Fibroblast of lung (primary cell): Measurements from ENCODE around the gene FAM118A. TPM values are rescaled to one million over a fixed set of nuclear protein-coding genes. Genes with fewer than 3 reads are reported as not detected.

Source experiments
- DNase-seq, 2 donors: peaks; one replicate each; pipeline versions ENCODE4 v3.0.0 to v3.0.0-alpha.2; 2010; ENCODE audit warnings: low read depth in 2 of 2
- H2AFZ ChIP-seq: 2 replicates; pipeline ENCODE4 v1.5.1; 2012; ENCODE audit warnings: low read length, control low read depth, inconsistent platforms
- H3K27ac ChIP-seq: 2 replicates; pipeline ENCODE4 v1.5.1; 2011; ENCODE audit warnings: low read length, control low read depth; ENCODE audit not compliant: insufficient read depth
- H3K27me3 ChIP-seq: 2 replicates; pipeline ENCODE4 v1.5.1; 2011; ENCODE audit warnings: mild to moderate bottlenecking, low read length; ENCODE audit not compliant: control insufficient read depth, insufficient read depth
- H3K36me3 ChIP-seq: 2 replicates; pipeline ENCODE4 v1.5.1; 2011; ENCODE audit warnings: low read length; ENCODE audit not compliant: control insufficient read depth, insufficient read depth
- H3K4me1 ChIP-seq: 2 replicates; pipeline ENCODE4 v1.5.1; 2011; ENCODE audit warnings: low read length; ENCODE audit not compliant: control insufficient read depth, insufficient read depth; ENCODE audit errors: extremely low read depth
- H3K4me2 ChIP-seq: 2 replicates; pipeline ENCODE4 v1.5.1; 2011; ENCODE audit warnings: low read length, control low read depth; ENCODE audit not compliant: insufficient read depth; ENCODE audit errors: extremely low read depth
- H3K4me3 ChIP-seq, 4 experiments: fragments of 200-600 bp in 1 of 4; sonication (generic) in 1 of 4; replicated peaks in 1 of 4; 2 replicates each; pipeline ENCODE4 v1.5.1; 2011 to 2016; ENCODE audit warnings: low read length in 4 of 4, low read depth in 3 of 4, mild to moderate bottlenecking in 3 of 4, control low read depth in 2 of 4, inconsistent platforms in 1 of 4, mixed read lengths in 1 of 4; ENCODE audit not compliant: insufficient read depth in 1 of 4; ENCODE audit errors: control extremely low read depth in 1 of 4
- H3K79me2 ChIP-seq: 2 replicates; pipeline ENCODE4 v1.5.1; 2012; ENCODE audit warnings: mild to moderate bottlenecking, low read length, inconsistent platforms; ENCODE audit not compliant: control insufficient read depth, insufficient read depth
- H3K9ac ChIP-seq: 2 replicates; pipeline ENCODE4 v1.5.1; 2011; ENCODE audit warnings: mild to moderate bottlenecking, low read length, control low read depth; ENCODE audit not compliant: insufficient read depth
- H3K9me3 ChIP-seq: 2 replicates; pipeline ENCODE4 v1.5.1; 2012; ENCODE audit warnings: low read depth, low read length; ENCODE audit not compliant: control insufficient read depth, insufficient read depth
- H4K20me1 ChIP-seq: 2 replicates; pipeline ENCODE4 v1.5.1; 2011; ENCODE audit warnings: low read length; ENCODE audit not compliant: control insufficient read depth, insufficient read depth; ENCODE audit errors: extremely low read depth
- CTCF ChIP-seq, 2 donors: IDR thresholded peaks in 1 of 2; conservative IDR thresholded peaks in 1 of 2; 1 replicate in 1 of 2; 2 replicates in 1 of 2; pipeline ENCODE4 v1.5.1; 2011 to 2012; ENCODE audit warnings: low read length in 2 of 2, control low read depth in 1 of 2, inconsistent platforms in 1 of 2, low read depth in 1 of 2, mild to moderate bottlenecking in 1 of 2
- EZH2 ChIP-seq: IDR thresholded peaks from 2 replicates; pipeline ENCODE4 v1.5.1; 2012; ENCODE audit warnings: low read length, control low read depth, mild to moderate bottlenecking; ENCODE audit errors: missing control alignments
- polyA plus RNA-seq, 2 donors: library from polyadenylated mRNA; depleted of rRNA in 1 of 2; stranded (reverse) in 1 of 2; unstranded in 1 of 2; fragments of >200 nt; gene quantifications; 2 replicates each; pipeline ENCODE4 v1.2.1, GENCODE V29; 2011 to 2012; ENCODE audit warnings: missing spikeins in 1 of 2
- total RNA-seq: library from RNA; depleted of rRNA; stranded (reverse); fragments of >200 nt; gene quantifications from 2 replicates; pipeline ENCODE4 v1.2.1, GENCODE V29; 2014

Gene FAM118A
- total and polyA plus RNA-seq, 2 donors (not counting 1 experiment from before 2014, with no cell fraction given): 16.5 to 18.0 TPM

GRCh38 chr22:45262195-45262930 is 47.4 kb upstream of the FAM118A start:
- Histone ChIP-seq H3K9ac (no peak overlapping the region), H2AFZ (no peak overlapping the region), H3K9me3 (no peaks in the 10 kb centered on the region), H3K27me3 (peaks cover 2% of the 10 kb centered on the region), H3K79me2 (no peaks in the 10 kb centered on the region), H3K4me2 (no peak overlapping the region), H3K4me1 (no peaks in the 10 kb centered on the region), H3K27ac (no peak overlapping the region), H3K4me3 (no peak overlapping the region), H3K36me3 (no peaks in the 10 kb centered on the region), H4K20me1 (no peaks in the 10 kb centered on the region)
- TF ChIP-seq EZH2 (no peak), CTCF (conservative IDR thresholded peaks at IDR 0.05 in 1 of 2, IDR thresholded peaks at IDR 0.05 in 1 of 2; ENCODE audit: low read depth in 1 of 2, low read length in 2 of 2) (no peak)
- DNase-seq: no peak

GRCh38 chr22:45262931-45263462 is 46.7 kb upstream of the FAM118A start:
- no peak overlapping the region for H2AFZ ChIP-seq
- no peaks in the 10 kb centered on the region for H3K4me1 ChIP-seq
- no peaks in the 10 kb centered on the region for H3K79me2 ChIP-seq
- no peaks in the 10 kb centered on the region for H4K20me1 ChIP-seq
- H3K9me3 ChIP-seq: no peaks in the 10 kb centered on the region
- no peak overlapping the region for H3K4me3 ChIP-seq
- H3K27me3 ChIP-seq: peaks cover 2% of the 10 kb centered on the region
- H3K27ac ChIP-seq: no peak overlapping the region
- DNase-seq: no peak
- no peak overlapping the region for H3K9ac ChIP-seq
- no peaks in the 10 kb centered on the region for H3K36me3 ChIP-seq
- TF ChIP-seq EZH2 (no peak), CTCF (conservative IDR thresholded peaks at IDR 0.05 in 1 of 2, IDR thresholded peaks at IDR 0.05 in 1 of 2; ENCODE audit: low read depth in 1 of 2, low read length in 2 of 2) (no peak)
- no peak overlapping the region for H3K4me2 ChIP-seq

GRCh38 chr22:45263463-45264269 is 46.1 kb upstream of the FAM118A start:
- Histone ChIP-seq H4K20me1 (no peaks in the 10 kb centered on the region), H3K79me2 (no peaks in the 10 kb centered on the region), H3K4me3 (no peak overlapping the region), H3K36me3 (no peaks in the 10 kb centered on the region), H3K9me3 (no peaks in the 10 kb centered on the region), H3K27me3 (peaks cover 2% of the 10 kb centered on the region), H2AFZ (no peak overlapping the region), H3K27ac (no peak overlapping the region), H3K9ac (no peak overlapping the region), H3K4me2 (no peak overlapping the region), H3K4me1 (no peaks in the 10 kb centered on the region)
- peak; percentile 75 to 78 for DNase-seq
- TF ChIP-seq EZH2 (no peak), CTCF (conservative IDR thresholded peaks at IDR 0.05 in 1 of 2, IDR thresholded peaks at IDR 0.05 in 1 of 2; ENCODE audit: low read depth in 1 of 2, low read length in 2 of 2) (peak; percentile 73 to 80)
